Liver (tissue), 9 donors: ENCODE results near the gene SNX7. TPM values are rescaled to one million over a fixed set of nuclear protein-coding genes. Genes with fewer than 3 reads are reported as not detected.

Source experiments
- DNase-seq: peaks from one replicate; pipeline ENCODE4 v3.0.0-alpha.2; 2017; ENCODE audit warnings: low spot score
- H3K27ac ChIP-seq, 2 donors: one replicate each; pipeline ENCODE4 v1.7.0; 2013; ENCODE audit warnings: inconsistent platforms in 2 of 2, low read length in 2 of 2, control low read depth in 1 of 2, low read depth in 1 of 2, mild to moderate bottlenecking in 1 of 2
- H3K27me3 ChIP-seq, 4 donors: one replicate each; pipeline versions ENCODE4 v1.6.1 to v1.7.0; 2013; ENCODE audit warnings: low read length in 3 of 4, inconsistent platforms in 1 of 4, mild to moderate bottlenecking in 1 of 4, moderate library complexity in 1 of 4; ENCODE audit not compliant: control insufficient read depth in 4 of 4, insufficient read depth in 4 of 4
- H3K36me3 ChIP-seq, 4 donors: one replicate each; pipeline versions ENCODE4 v1.6.1 to v1.7.0; 2013; ENCODE audit warnings: low read length in 3 of 4, mild to moderate bottlenecking in 3 of 4, low read depth in 1 of 4, moderate library complexity in 1 of 4; ENCODE audit not compliant: control insufficient read depth in 4 of 4, insufficient read depth in 3 of 4
- H3K4me1 ChIP-seq, 4 donors: one replicate each; pipeline versions ENCODE4 v1.6.1 to v1.7.0; 2013; ENCODE audit warnings: low read length in 3 of 4, mild to moderate bottlenecking in 3 of 4, moderate library complexity in 1 of 4; ENCODE audit not compliant: control insufficient read depth in 4 of 4, insufficient read depth in 4 of 4
- H3K4me3 ChIP-seq, 3 donors: one replicate each; pipeline versions ENCODE4 v1.6.1 to v1.7.0; 2013; ENCODE audit warnings: low read length in 3 of 3, control low read depth in 1 of 3, low read depth in 1 of 3, mild to moderate bottlenecking in 1 of 3
- H3K9ac ChIP-seq, 2 donors: one replicate each; pipeline ENCODE4 v1.7.0; 2013; ENCODE audit warnings: low read length in 2 of 2, mild to moderate bottlenecking in 2 of 2, moderate library complexity in 2 of 2, control low read depth in 1 of 2, low read depth in 1 of 2
- H3K9me3 ChIP-seq, 4 donors: one replicate each; pipeline versions ENCODE4 v1.6.1 to v1.7.0; 2013; ENCODE audit warnings: low read length in 3 of 4; ENCODE audit not compliant: control insufficient read depth in 4 of 4
- ATF3 ChIP-seq: IDR thresholded peaks from 2 replicates; pipeline ENCODE4 v1.6.1; 2016; ENCODE audit warnings: antibody characterized with exemption
- FOXA1 ChIP-seq: IDR thresholded peaks from 2 replicates; pipeline ENCODE4 v1.6.1; 2016; ENCODE audit warnings: antibody characterized with exemption
- FOXA2 ChIP-seq: IDR thresholded peaks from 2 replicates; pipeline ENCODE4 v1.6.1; 2016; ENCODE audit warnings: antibody characterized with exemption
- HNF4A ChIP-seq, 2 donors: conservative IDR thresholded peaks; 2 replicates each; pipeline ENCODE4 v1.6.1; 2016; ENCODE audit warnings: antibody characterized with exemption in 2 of 2, mild to moderate bottlenecking in 2 of 2
- HNF4G ChIP-seq: IDR thresholded peaks from 2 replicates; pipeline ENCODE4 v1.6.1; 2016; ENCODE audit warnings: antibody characterized with exemption
- JUND ChIP-seq, 2 donors: IDR thresholded peaks; 2 replicates each; pipeline ENCODE4 v1.6.1; 2016; ENCODE audit warnings: antibody characterized with exemption in 2 of 2
- NR2F2 ChIP-seq: IDR thresholded peaks from 2 replicates; pipeline ENCODE4 v1.6.1; 2016; ENCODE audit warnings: antibody characterized with exemption
- RAD21 ChIP-seq, 2 donors: IDR thresholded peaks; 2 replicates each; pipeline ENCODE4 v1.6.1; 2016; ENCODE audit warnings: antibody characterized with exemption in 2 of 2, mild to moderate bottlenecking in 2 of 2
- REST ChIP-seq: IDR thresholded peaks from 2 replicates; pipeline ENCODE4 v1.6.1; 2016; ENCODE audit warnings: antibody characterized with exemption, mild to moderate bottlenecking
- RXRA ChIP-seq, 2 donors: IDR thresholded peaks; 2 replicates each; pipeline ENCODE4 v1.6.1; 2017 to 2018; ENCODE audit warnings: antibody characterized with exemption in 2 of 2, mild to moderate bottlenecking in 1 of 2
- SP1 ChIP-seq: IDR thresholded peaks from 2 replicates; pipeline ENCODE4 v1.6.1; 2018; ENCODE audit warnings: antibody characterized with exemption, mild to moderate bottlenecking
- TAF1 ChIP-seq: conservative IDR thresholded peaks from 2 replicates; pipeline ENCODE4 v1.6.1; 2016; ENCODE audit warnings: antibody characterized with exemption, mild to moderate bottlenecking
- YY1 ChIP-seq: IDR thresholded peaks from 2 replicates; pipeline ENCODE4 v1.6.1; 2016; ENCODE audit warnings: antibody characterized with exemption, mild to moderate bottlenecking
- WGBS: extraction: QIAGEN DNeasy Blood & Tissue Kit; methylation state at CpG from one replicate; pipeline ENCODE4 v1.1.7; 2013; 5-methylcytosine and 5-hydroxymethylcytosine counted together
- polyA plus RNA-seq, 2 donors: library from polyadenylated mRNA; stranded (reverse) in 1 of 2; unstranded in 1 of 2; fragments of 200-250 nt in 1 of 2; fragments of >200 nt in 1 of 2; fragmentation: Nextera tagmentation in 1 of 2; extraction: Ambion mirVana in 1 of 2; gene quantifications; one replicate each; pipeline versions ENCODE4 v1.2.1 to v1.2.3, GENCODE V29; 2013 to 2015
- total RNA-seq, 2 donors: library from RNA; depleted of rRNA; stranded (reverse); fragments of >200 nt; gene quantifications; one replicate each; pipeline ENCODE4 v1.2.3, GENCODE V29; 2014
- TF ChIP-seq, protein P1 (sequence below): IDR thresholded peaks from 2 replicates; pipeline ENCODE4 v1.6.1; 2016; ENCODE audit warnings: antibody characterized with exemption
- donor health status: healthy.
- donor health status: healthy.
- donor health status: healthy.
- donor health status: healthy.
- donor health status: healthy.

The SNX7 gene
- total and polyA plus RNA-seq, 4 donors = 9.4 to 12.8 (median 9.8) TPM

GRCh38 chr1:98723574-98723973 lies 62.1 kb downstream of the SNX7 start:
- Histone ChIP-seq H3K36me3 (peaks cover 0 to 3% (median 0%) of the 10 kb centered on the region in 4 donors), H3K9ac (no peak overlapping the region), H3K4me1 (no peaks in the 10 kb centered on the region), H3K4me3 (no peak overlapping the region), H3K27ac (no peak overlapping the region), H3K9me3 (no peaks in the 10 kb centered on the region), H3K27me3 (no peaks in the 10 kb centered on the region)
- 84% methylated on average over 8 of the region's 8 CpGs for WGBS
- no peak for DNase-seq
- TF ChIP-seq, protein P1, sequence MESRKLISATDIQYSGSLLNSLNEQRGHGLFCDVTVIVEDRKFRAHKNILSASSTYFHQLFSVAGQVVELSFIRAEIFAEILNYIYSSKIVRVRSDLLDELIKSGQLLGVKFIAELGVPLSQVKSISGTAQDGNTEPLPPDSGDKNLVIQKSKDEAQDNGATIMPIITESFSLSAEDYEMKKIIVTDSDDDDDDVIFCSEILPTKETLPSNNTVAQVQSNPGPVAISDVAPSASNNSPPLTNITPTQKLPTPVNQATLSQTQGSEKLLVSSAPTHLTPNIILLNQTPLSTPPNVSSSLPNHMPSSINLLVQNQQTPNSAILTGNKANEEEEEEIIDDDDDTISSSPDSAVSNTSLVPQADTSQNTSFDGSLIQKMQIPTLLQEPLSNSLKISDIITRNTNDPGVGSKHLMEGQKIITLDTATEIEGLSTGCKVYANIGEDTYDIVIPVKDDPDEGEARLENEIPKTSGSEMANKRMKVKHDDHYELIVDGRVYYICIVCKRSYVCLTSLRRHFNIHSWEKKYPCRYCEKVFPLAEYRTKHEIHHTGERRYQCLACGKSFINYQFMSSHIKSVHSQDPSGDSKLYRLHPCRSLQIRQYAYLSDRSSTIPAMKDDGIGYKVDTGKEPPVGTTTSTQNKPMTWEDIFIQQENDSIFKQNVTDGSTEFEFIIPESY = no peak
- TF ChIP-seq ATF3 (no peak), JUND (IDR thresholded peaks at IDR 0.05) (no peak), TAF1 (no peak), NR2F2 (no peak), RXRA (IDR thresholded peaks at IDR 0.05) (no peak), HNF4A (conservative IDR thresholded peaks at IDR 0.05) (no peak), REST (no peak), RAD21 (IDR thresholded peaks at IDR 0.05) (no peak), FOXA1 (no peak), FOXA2 (no peak), SP1 (no peak)

DNA sequence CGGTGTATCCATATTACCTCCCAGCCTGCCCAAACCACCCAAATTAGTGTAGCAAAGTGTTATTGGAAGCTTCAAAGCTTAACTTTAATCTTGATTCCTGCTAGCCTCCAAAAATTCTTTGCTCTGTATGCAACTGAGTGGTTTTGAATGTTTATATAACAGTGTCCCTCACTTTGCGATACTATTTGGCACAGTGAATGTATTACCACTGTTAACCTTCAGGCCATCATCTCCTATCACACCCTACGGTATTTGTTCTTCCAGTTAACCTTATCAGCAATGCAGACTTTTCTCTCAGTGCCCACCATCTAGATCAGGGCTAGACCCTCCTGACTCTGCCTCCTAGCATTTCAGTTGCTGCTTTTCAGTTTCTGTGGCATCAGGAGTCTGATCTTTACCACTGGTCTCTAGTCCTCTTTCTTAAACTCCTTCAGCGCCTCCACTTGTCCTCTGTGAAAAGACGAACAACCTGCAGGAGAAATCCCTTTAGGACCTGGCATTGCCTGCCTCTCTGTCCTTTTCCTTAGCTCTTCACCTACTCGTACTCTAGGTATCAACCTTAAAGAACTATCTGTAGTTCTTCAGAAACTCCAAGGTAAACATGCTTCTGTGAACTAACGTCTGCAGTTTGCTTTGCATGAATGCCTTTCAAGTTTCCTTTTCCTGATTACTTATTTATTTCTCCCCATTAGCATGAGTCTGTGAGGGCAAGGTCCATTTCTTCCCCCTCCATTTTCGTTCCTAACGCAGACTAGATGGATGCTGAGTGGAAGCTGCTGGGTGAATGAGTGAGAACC lies 71.7 kb downstream of the SNX7 start:
- no peak overlapping the region for H3K27ac ChIP-seq
- H3K4me3 ChIP-seq = no peak overlapping the region

More for the DNA sequence above, 71.7 kb downstream of the SNX7 start:
- H3K27me3 ChIP-seq = no peaks in the 10 kb centered on the region
- no peaks in the 10 kb centered on the region for H3K36me3 ChIP-seq
- H3K9ac ChIP-seq = no peak overlapping the region
- TF ChIP-seq SP1 = no peak
- no peak for TF ChIP-seq RAD21 (IDR thresholded peaks at IDR 0.05)
- TF ChIP-seq HNF4G = no peak
- TF ChIP-seq ATF3 = no peak
- TF ChIP-seq YY1 = no peak
- TF ChIP-seq REST = no peak
- no peak for TF ChIP-seq TAF1
- H3K9me3 ChIP-seq = no peaks in the 10 kb centered on the region
- WGBS = 59% methylated on average over 9 of the region's 9 CpGs
- no peaks in the 10 kb centered on the region for H3K4me1 ChIP-seq
- DNase-seq = no peak
